Adrenal gland (tissue), 12 donors: ENCODE results near the gene NUPR1. TPM values are rescaled to one million over a fixed set of nuclear protein-coding genes. Genes with fewer than 3 reads are reported as not detected.

Source experiments
- DNase-seq, 7 donors: peaks; one replicate each; pipeline ENCODE4 v3.0.0-alpha.2; 2019 to 2020
- H3K27ac ChIP-seq, 5 donors: fragments of 200-600 bp; sonication (generic) in 4 of 5; 1 replicate in 3 of 5; 2 replicates in 2 of 5; pipeline versions ENCODE4 v1.5.1 to v1.8.0; 2016 to 2020; ENCODE audit warnings: mild to moderate bottlenecking in 1 of 5
- H3K27me3 ChIP-seq: fragments of 200-600 bp; 2 replicates; pipeline ENCODE4 v1.8.0; 2021
- H3K36me3 ChIP-seq, 2 donors: fragments of 200-600 bp; replicated peaks in 1 of 2; 1 replicate in 1 of 2; 2 replicates in 1 of 2; pipeline versions ENCODE4 v1.5.1 to v1.8.0; 2018 to 2022
- H3K4me1 ChIP-seq, 2 donors: fragments of 200-600 bp; replicated peaks in 1 of 2; 1 replicate in 1 of 2; 2 replicates in 1 of 2; pipeline versions ENCODE4 v1.5.1 to v1.8.0; 2018 to 2021
- H3K4me3 ChIP-seq, 4 donors: fragments of 200-600 bp; sonication (generic) in 3 of 4; one replicate each; pipeline ENCODE4 v1.5.1; 2016 to 2018
- H3K9me3 ChIP-seq, 3 donors: fragments of 200-600 bp; sonication (generic) in 1 of 3; replicated peaks in 1 of 3; 1 replicate in 2 of 3; 2 replicates in 1 of 3; pipeline versions ENCODE4 v1.5.1 to v1.8.0; 2016 to 2021
- CTCF ChIP-seq, 6 experiments: fragments of 450-650 bp in 4 of 6; fragments of 200-600 bp in 2 of 6; sonication (generic) in 1 of 6; IDR thresholded peaks; 1 replicate in 5 of 6; 2 replicates in 1 of 6; pipeline versions ENCODE4 v1.5.1 to v1.8.0; 2016 to 2021; ENCODE audit warnings: antibody characterized with exemption in 6 of 6, mild to moderate bottlenecking in 2 of 6, moderate library complexity in 1 of 6
- POLR2A ChIP-seq, 2 donors: fragments of 450-650 bp; IDR thresholded peaks; one replicate each; pipeline ENCODE4 v1.6.1; 2017; ENCODE audit warnings: antibody characterized with exemption in 2 of 2, mild to moderate bottlenecking in 2 of 2, moderate library complexity in 1 of 2
- WGBS, 4 donors: extraction: QIAGEN DNeasy Blood & Tissue Kit in 2 of 4; methylation state at CpG; one replicate each; pipeline versions ENCODE4 v1.1.5 to v1.1.7; 2013 to 2017; 5-methylcytosine and 5-hydroxymethylcytosine counted together
- intact Hi-C, 2 donors: fragments of 100-400 bp; cut with DNase I; formaldehyde crosslinking; loops; one replicate each; pipeline versions ENCODE4 v1.14.1 to v1.15.0; 2022 to 2023
- polyA plus RNA-seq, 3 donors: library from polyadenylated mRNA; stranded (reverse); fragments of 200-250 nt in 2 of 3; fragments of 350-450 nt in 1 of 3; fragmentation: Illumina TruSeq in 1 of 3; extraction: RNeasy Lipid Tissue Mini Kit (QIAGEN cat#74804) in 1 of 3; gene quantifications; one replicate each; pipeline ENCODE4 v1.2.3, GENCODE V29; 2013 to 2014
- total RNA-seq, 9 donors: library from RNA; depleted of rRNA in 4 of 9; stranded (reverse); fragments of >200 nt in 4 of 9; fragments of 120-200 nt in 1 of 9; fragmentation: NEBNext Ultra II Directional in 1 of 9; extraction: Animal tissue kit (Norgen Biotek cat#: 25700) in 1 of 9; gene quantifications; one replicate each; pipeline versions ENCODE4 v1.1.0 to v1.2.4, GENCODE V29; 2013 to 2023
- donor health status: healthy with polysubstance abuse.
- donor health status: Bipolar disorder and iron deficiency.
- donor health status: DM: yes; HTN: yes; CAD: no.
- donor health status: DM: no; HTN: no; CAD: no.
- donor health status: DM: no; HTN: no; CAD: no.
- donor health status: DM: yes; HTN: yes; CAD: no.

Gene NUPR1
- total and polyA plus RNA-seq, 12 donors = 4.9 to 746 (median 226) TPM

DNA sequence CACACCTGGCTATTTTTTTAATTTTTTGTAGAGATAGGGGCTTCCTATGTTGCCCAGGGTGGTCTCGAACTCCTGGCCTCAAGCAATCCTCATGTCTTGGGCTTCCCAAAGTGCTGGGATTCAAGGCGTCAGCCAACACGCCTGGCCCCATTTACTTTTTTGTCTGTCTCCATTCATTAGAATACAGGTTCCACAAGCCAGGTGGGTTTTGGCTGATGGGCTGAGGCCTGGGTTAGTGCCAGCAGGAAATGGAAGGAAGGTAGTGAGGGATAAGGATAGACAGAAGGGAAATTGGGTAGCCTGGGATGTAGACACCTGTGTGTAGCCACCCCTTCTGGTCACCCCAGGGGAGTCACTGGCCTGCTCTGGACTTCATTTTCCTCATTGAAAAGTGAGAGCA is 27.7 kb downstream of the NUPR1 start:
- intact Hi-C loops = no loop called here

DNA sequence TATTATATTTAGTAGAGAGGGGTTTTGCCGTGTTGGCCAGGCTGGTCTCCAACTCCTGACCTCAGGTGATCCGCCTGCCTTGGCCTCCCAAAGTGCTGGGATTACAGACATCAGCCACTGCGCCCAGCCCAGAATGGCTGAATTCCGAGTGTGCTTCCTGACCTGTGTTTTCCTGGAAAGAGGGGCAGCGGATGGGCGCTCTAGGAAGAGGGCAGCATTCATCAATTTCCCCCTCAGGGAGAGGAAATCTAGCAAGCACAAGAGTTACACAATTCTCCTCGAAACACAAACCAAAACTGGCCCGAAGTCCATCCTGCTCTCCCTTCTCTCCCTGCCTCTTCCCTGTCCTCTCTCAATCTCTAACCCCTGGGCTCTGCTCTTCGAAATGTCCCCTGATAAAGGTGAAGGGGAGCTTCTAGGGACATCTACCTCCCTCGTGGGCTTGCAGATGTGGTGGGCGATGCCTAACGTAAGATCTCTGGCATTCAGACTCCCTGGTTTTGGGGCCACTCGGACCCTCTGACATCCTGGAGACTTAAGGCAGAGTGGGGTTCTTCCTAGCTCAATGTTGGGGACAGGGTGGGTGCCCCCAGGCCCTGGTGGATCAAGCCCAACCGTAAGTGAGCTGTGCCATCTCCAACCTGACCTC is 33.2 kb downstream of the NUPR1 start:
- no peak for DNase-seq
- Histone ChIP-seq H3K36me3 (no peaks in the 10 kb centered on the region), H3K4me1 (no peaks in the 10 kb centered on the region), H3K27ac (no peak overlapping the region), H3K9me3 (no peaks in the 10 kb centered on the region), H3K4me3 (no peak overlapping the region), H3K27me3 (no peaks in the 10 kb centered on the region)
- intact Hi-C loops = no loop called here
- 56 to 71% (median 67%) methylated on average over 10 to 14 of the region's 14 CpGs for WGBS, 4 donors
- TF ChIP-seq POLR2A (IDR thresholded peaks at IDR 0.05) = no peak
- no peak for TF ChIP-seq CTCF (IDR thresholded peaks at IDR 0.05)

More for the DNA sequence above, 27.7 kb downstream of the NUPR1 start:
- no peak for DNase-seq
- H3K9me3 ChIP-seq = no peaks in the 10 kb centered on the region
- TF ChIP-seq CTCF (IDR thresholded peaks at IDR 0.05) (no peak), POLR2A (IDR thresholded peaks at IDR 0.05) (no peak)
- H3K4me3 ChIP-seq = no peak overlapping the region
- H3K36me3 ChIP-seq = no peaks in the 10 kb centered on the region
- H3K27ac ChIP-seq = no peak overlapping the region
- WGBS, 4 donors = 79 to 91% (median 89%) methylated on average over 3 of the region's 3 CpGs
- no peaks in the 10 kb centered on the region for H3K27me3 ChIP-seq
- no peaks in the 10 kb centered on the region for H3K4me1 ChIP-seq

DNA sequence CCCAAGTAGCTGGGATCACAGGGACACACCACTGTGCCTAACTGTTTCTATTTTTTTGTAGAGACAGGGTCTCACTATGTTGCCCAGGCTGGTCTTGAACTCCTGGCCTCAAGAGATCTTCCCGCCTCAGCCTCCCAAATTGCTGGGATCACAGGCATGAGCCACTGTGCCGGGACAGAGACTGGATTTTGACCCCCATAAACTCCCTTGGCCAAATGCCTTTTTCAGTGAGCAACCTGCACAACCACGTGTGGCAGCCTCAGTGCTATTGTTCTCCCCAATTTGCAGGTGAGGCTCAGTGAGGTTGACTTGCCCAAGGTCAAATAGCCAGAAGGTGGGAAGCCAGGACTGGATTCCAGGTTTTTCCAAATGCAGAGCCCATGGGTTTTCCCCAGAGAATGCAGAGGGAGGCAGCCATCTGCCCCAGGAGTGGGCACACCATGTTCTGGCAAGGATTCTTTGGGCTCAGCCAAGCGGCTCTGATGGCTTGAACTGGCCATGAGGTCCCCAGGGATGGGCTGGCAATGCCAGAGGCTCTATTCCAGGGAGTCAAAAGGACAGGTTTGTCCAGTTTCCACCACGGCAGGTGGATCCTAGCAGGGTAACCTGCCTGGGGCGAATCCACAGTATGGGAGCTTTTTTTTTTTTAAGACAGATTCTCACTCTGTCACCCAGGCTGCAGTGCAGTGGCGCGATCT is 33.9 kb downstream of the NUPR1 start:
- Histone ChIP-seq H3K4me3 (no peak overlapping the region), H3K36me3 (no peaks in the 10 kb centered on the region), H3K27ac (no peak overlapping the region), H3K27me3 (no peaks in the 10 kb centered on the region), H3K4me1 (no peaks in the 10 kb centered on the region), H3K9me3 (no peaks in the 10 kb centered on the region)
- TF ChIP-seq CTCF (IDR thresholded peaks at IDR 0.05) (no peak), POLR2A (IDR thresholded peaks at IDR 0.05) (no peak)
- DNase-seq = no peak
- WGBS, 4 donors = 72 to 87% (median 80%) methylated on average over 5 to 8 of the region's 8 CpGs
- intact Hi-C loops = no loop called here

DNA sequence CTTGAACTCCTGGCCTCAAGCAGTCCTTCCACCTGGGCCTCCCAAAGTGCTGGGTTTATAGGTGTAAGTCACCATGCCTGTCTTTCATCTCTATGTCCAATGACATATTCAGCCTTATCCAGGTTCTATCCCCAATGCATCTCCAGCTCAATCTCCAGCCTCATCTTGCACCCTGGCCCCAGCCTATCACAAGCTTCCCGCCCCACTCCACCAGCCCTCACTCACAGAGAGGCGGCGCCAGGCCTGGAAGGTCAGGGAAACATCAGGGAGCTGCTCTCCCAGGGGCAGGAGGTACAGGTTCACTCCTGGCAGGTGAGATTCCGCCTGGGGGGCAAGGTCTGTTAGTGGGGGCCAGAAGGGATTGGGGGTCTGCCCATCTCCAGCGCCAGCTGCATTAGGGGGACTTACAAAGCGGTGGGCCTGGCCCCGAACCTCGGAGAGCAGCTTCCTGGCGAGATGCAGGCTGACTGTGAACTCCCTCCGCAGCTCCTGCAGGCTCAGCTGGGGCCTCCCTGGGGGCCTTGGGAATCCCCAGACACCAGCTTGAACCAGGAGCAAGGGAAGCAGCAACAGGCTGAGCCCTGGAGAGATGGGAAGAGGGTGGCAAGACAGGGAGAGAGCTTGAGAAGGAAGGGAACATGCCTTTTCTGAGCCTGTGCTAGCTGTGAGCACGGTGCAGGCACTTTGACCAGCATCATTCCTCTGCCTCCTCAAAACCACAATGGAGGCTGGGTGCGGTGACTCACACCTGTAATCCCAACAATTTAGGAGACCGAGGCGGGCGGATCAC is 35.1 kb downstream of the NUPR1 start:
- Histone ChIP-seq H3K4me3 (no peak overlapping the region), H3K4me1 (no peaks in the 10 kb centered on the region), H3K36me3 (no peaks in the 10 kb centered on the region), H3K27me3 (no peaks in the 10 kb centered on the region), H3K9me3 (no peaks in the 10 kb centered on the region), H3K27ac (no peak overlapping the region)
- TF ChIP-seq POLR2A (IDR thresholded peaks at IDR 0.05) (no peak), CTCF (IDR thresholded peaks at IDR 0.05) (no peak)
- 85 to 94% (median 86%) methylated on average over 8 to 15 of the region's 15 CpGs for WGBS, 4 donors
- DNase-seq = no peak
- intact Hi-C loops = no loop called here
